ENCODE measurements around the gene CAV3. TPM values are rescaled to one million over a fixed set of nuclear protein-coding genes. Genes with fewer than 3 reads are reported as not detected.
"Not testable (repeated sequence)": the region's sequence is repeated elsewhere in the genome, so short reads cannot be mapped to it uniquely, and the experiment has no call there.

The CAV3 gene
- not detected in 2 replicates for polyA plus RNA-seq (2013)

GRCh38 chr3:8733332-8734094 is at the start of gene CAV3:
Gene CAV3, plus strand, starts transcription at chr3:8733802. Its CDS starts 75 bp downstream, at chr3:8733877.
- Histone ChIP-seq H2BK120ac (ENCODE audit: insufficient read depth, low read length, poor library complexity) (no peak within 1 kb of the TSS), H2AK5ac (ENCODE audit: low read length) (no peak within 1 kb of the TSS), H3K4me1 (ENCODE audit: control insufficient read depth in 1 of 2, insufficient read depth in 2 of 2, low read length in 2 of 2) (no peaks in the 10 kb centered on the region), H3K9me3 (ENCODE audit: insufficient read depth, low read depth, low read length) (peaks cover 2% of the 10 kb centered on the region), H3K27me3 (ENCODE audit: insufficient read depth, low read length) (no peaks in the 10 kb centered on the region), H3K27ac (ENCODE audit: low read depth, low read length) (no peak within 1 kb of the TSS), H3K36me3 (ENCODE audit: control insufficient read depth in 1 of 2, insufficient read depth in 2 of 2, low read length in 2 of 2) (no peaks in the 10 kb centered on the region), H3K4ac (ENCODE audit: low read depth, low read length) (no peak within 1 kb of the TSS), H3K9ac (ENCODE audit: low read length) (no peak within 1 kb of the TSS), H3K18ac (ENCODE audit: low read length) (no peak within 1 kb of the TSS), H2BK5ac (ENCODE audit: low read depth, low read length, poor library complexity) (no peak within 1 kb of the TSS), H3K79me2 (ENCODE audit: control insufficient read depth, insufficient read depth, low read length, poor library complexity) (no peaks in the 10 kb centered on the region), H2BK12ac (ENCODE audit: low read length) (no peak within 1 kb of the TSS), H3K79me1 (ENCODE audit: low read length) (no peaks in the 10 kb centered on the region), H2AFZ (ENCODE audit: insufficient read depth, low read length, poor library complexity) (no peak within 1 kb of the TSS), H4K8ac (ENCODE audit: low read depth, low read length) (no peak within 1 kb of the TSS), H4K91ac (ENCODE audit: low read depth, low read length) (no peak within 1 kb of the TSS), H3K4me3 (ENCODE audit: low read depth, low read length) (no peak within 1 kb of the TSS), H3K14ac (ENCODE audit: low read length) (no peak within 1 kb of the TSS), H4K12ac (ENCODE audit: low read depth, low read length) (no peak within 1 kb of the TSS), H3K4me2 (ENCODE audit: low read length) (no peak within 1 kb of the TSS), H3K23ac (ENCODE audit: low read length) (no peak within 1 kb of the TSS)
- no peak for DNase-seq
- WGBS (ENCODE audit: extremely low coverage, insufficient coverage, insufficient read length): no CpG with 5 or more reads among the region's 23 CpGs

- not testable (repeated sequence) for H3K18ac ChIP-seq (ENCODE audit: low read length); DNase-seq; H3K9me3 ChIP-seq (ENCODE audit: insufficient read depth, low read depth, low read length); H4K12ac ChIP-seq (ENCODE audit: low read depth, low read length); H2AK5ac ChIP-seq (ENCODE audit: low read length); H2BK5ac ChIP-seq (ENCODE audit: low read depth, low read length, poor library complexity); H2BK120ac ChIP-seq (ENCODE audit: insufficient read depth, low read length, poor library complexity); H3K9ac ChIP-seq (ENCODE audit: low read length); H3K4me3 ChIP-seq (ENCODE audit: low read depth, low read length); H4K8ac ChIP-seq (ENCODE audit: low read depth, low read length); H3K36me3 ChIP-seq (ENCODE audit: control insufficient read depth in 1 of 2, insufficient read depth in 2 of 2, low read length in 2 of 2); H3K4ac ChIP-seq (ENCODE audit: low read depth, low read length); H4K91ac ChIP-seq (ENCODE audit: low read depth, low read length); H3K27ac ChIP-seq (ENCODE audit: low read depth, low read length); H3K27me3 ChIP-seq (ENCODE audit: insufficient read depth, low read length); H2AFZ ChIP-seq (ENCODE audit: insufficient read depth, low read length, poor library complexity); H2BK12ac ChIP-seq (ENCODE audit: low read length); H3K14ac ChIP-seq (ENCODE audit: low read length); H3K79me2 ChIP-seq (ENCODE audit: control insufficient read depth, insufficient read depth, low read length, poor library complexity); H3K4me1 ChIP-seq (ENCODE audit: control insufficient read depth in 1 of 2, insufficient read depth in 2 of 2, low read length in 2 of 2); H3K4me2 ChIP-seq (ENCODE audit: low read length); H3K23ac ChIP-seq (ENCODE audit: low read length); H3K79me1 ChIP-seq (ENCODE audit: low read length)
- WGBS (ENCODE audit: extremely low coverage, insufficient coverage, insufficient read length): no CpG with 5 or more reads among the region's 6 CpGs
Measured at GRCh38 chr3:8684992-8685391, 48.6 kb upstream of the CAV3 start.

DNA sequence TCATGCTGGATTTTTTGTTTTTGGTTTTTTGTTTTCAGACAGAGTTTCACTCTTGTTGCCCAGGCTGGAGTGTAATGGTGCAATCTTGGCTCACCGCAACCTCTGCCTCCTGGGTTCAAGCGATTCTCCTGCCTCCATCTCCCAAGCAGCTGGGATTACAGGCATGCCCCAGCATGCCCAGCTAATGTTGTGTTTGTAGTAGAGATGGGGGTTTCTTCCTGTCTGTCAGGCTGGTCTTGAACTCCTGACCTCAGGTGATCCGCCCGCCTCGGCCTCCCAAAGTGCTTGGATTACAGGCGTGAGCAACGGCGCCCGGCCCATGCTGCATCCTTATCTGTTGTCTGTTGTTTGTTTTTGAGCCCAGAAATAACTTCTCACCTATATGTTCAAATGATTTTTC is 42.3 kb upstream of the CAV3 start:
- DNase-seq: peak in 1 of 2 donors; percentile 20
- H3K27me3 ChIP-seq (ENCODE audit: insufficient read depth, low read length); H3K4ac ChIP-seq (ENCODE audit: low read depth, low read length); H3K4me2 ChIP-seq (ENCODE audit: low read length); H2AK5ac ChIP-seq (ENCODE audit: low read length); H3K27ac ChIP-seq (ENCODE audit: low read depth, low read length); H3K14ac ChIP-seq (ENCODE audit: low read length); H2BK12ac ChIP-seq (ENCODE audit: low read length); H2AFZ ChIP-seq (ENCODE audit: insufficient read depth, low read length, poor library complexity); H3K4me3 ChIP-seq (ENCODE audit: low read depth, low read length); H3K23ac ChIP-seq (ENCODE audit: low read length); H4K12ac ChIP-seq (ENCODE audit: low read depth, low read length); H3K36me3 ChIP-seq (ENCODE audit: control insufficient read depth in 1 of 2, insufficient read depth in 2 of 2, low read length in 2 of 2); H2BK5ac ChIP-seq (ENCODE audit: low read depth, low read length, poor library complexity); H3K79me1 ChIP-seq (ENCODE audit: low read length); H3K9me3 ChIP-seq (ENCODE audit: insufficient read depth, low read depth, low read length); H2BK120ac ChIP-seq (ENCODE audit: insufficient read depth, low read length, poor library complexity); H4K8ac ChIP-seq (ENCODE audit: low read depth, low read length); H4K91ac ChIP-seq (ENCODE audit: low read depth, low read length); H3K79me2 ChIP-seq (ENCODE audit: control insufficient read depth, insufficient read depth, low read length, poor library complexity); H3K4me1 ChIP-seq (ENCODE audit: control insufficient read depth in 1 of 2, insufficient read depth in 2 of 2, low read length in 2 of 2); H3K9ac ChIP-seq (ENCODE audit: low read length); H3K18ac ChIP-seq (ENCODE audit: low read length): not testable (repeated sequence)
- no CpG with 5 or more reads among the region's 9 CpGs for WGBS (ENCODE audit: extremely low coverage, insufficient coverage, insufficient read length)

- no CpG with 5 or more reads among the region's 3 CpGs for WGBS (ENCODE audit: extremely low coverage, insufficient coverage, insufficient read length)
- H3K23ac ChIP-seq (ENCODE audit: low read length): no peak overlapping the region
- no peaks in the 10 kb centered on the region for H3K79me2 ChIP-seq (ENCODE audit: control insufficient read depth, insufficient read depth, low read length, poor library complexity)
- no peak overlapping the region for H2AFZ ChIP-seq (ENCODE audit: insufficient read depth, low read length, poor library complexity)
- H3K27ac ChIP-seq (ENCODE audit: low read depth, low read length): no peak overlapping the region
- no peaks in the 10 kb centered on the region for H3K27me3 ChIP-seq (ENCODE audit: insufficient read depth, low read length)
- no peaks in the 10 kb centered on the region for H3K36me3 ChIP-seq (ENCODE audit: control insufficient read depth in 1 of 2, insufficient read depth in 2 of 2, low read length in 2 of 2)
- DNase-seq: no peak
- H3K9ac ChIP-seq (ENCODE audit: low read length): no peak overlapping the region
- no peak overlapping the region for H4K91ac ChIP-seq (ENCODE audit: low read depth, low read length)
- no peak overlapping the region for H2AK5ac ChIP-seq (ENCODE audit: low read length)
- H3K14ac ChIP-seq (ENCODE audit: low read length): no peak overlapping the region
- H3K18ac ChIP-seq (ENCODE audit: low read length): no peak overlapping the region
- H3K4me3 ChIP-seq (ENCODE audit: low read depth, low read length): no peak overlapping the region
- no peak overlapping the region for H2BK5ac ChIP-seq (ENCODE audit: low read depth, low read length, poor library complexity)
- no peak overlapping the region for H3K4me2 ChIP-seq (ENCODE audit: low read length)
- no peak overlapping the region for H3K4ac ChIP-seq (ENCODE audit: low read depth, low read length)
- H3K9me3 ChIP-seq (ENCODE audit: insufficient read depth, low read depth, low read length): peaks cover 4% of the 10 kb centered on the region
- no peak overlapping the region for H4K8ac ChIP-seq (ENCODE audit: low read depth, low read length)
- H2BK120ac ChIP-seq (ENCODE audit: insufficient read depth, low read length, poor library complexity): no peak overlapping the region
- no peaks in the 10 kb centered on the region for H3K79me1 ChIP-seq (ENCODE audit: low read length)
- no peak overlapping the region for H4K12ac ChIP-seq (ENCODE audit: low read depth, low read length)
- H2BK12ac ChIP-seq (ENCODE audit: low read length): no peak overlapping the region
- no peaks in the 10 kb centered on the region for H3K4me1 ChIP-seq (ENCODE audit: control insufficient read depth in 1 of 2, insufficient read depth in 2 of 2, low read length in 2 of 2)
Measured at GRCh38 chr3:8702560-8702959, 31.0 kb upstream of the CAV3 start.
